Neural cell (in vitro differentiated cells): ENCODE data around the gene LEPR. TPM values are rescaled to one million over a fixed set of nuclear protein-coding genes. Genes with fewer than 3 reads are reported as not detected.

Source experiments
- H2AFZ ChIP-seq: fragments of 200-600, 300-800 bp; sonication (generic), shearing (Covaris generic); 2 replicates; pipeline ENCODE4 v1.6.0; 2014; ENCODE audit warnings: low read depth, mild to moderate bottlenecking, antibody characterized with exemption, low read length, moderate library complexity
- H3F3A ChIP-seq: fragments of 200-600 bp; shearing (Covaris generic); 2 replicates; pipeline ENCODE4 v1.6.1; 2016; ENCODE audit warnings: mild to moderate bottlenecking, moderate library complexity, mixed read lengths, antibody characterized with exemption, low read length; ENCODE audit not compliant: insufficient read depth, poor library complexity, severe bottlenecking
- H3K27ac ChIP-seq: fragments of 200-600, 300-800 bp; sonication (generic), shearing (Covaris generic); 2 replicates; pipeline ENCODE4 v1.5.1; 2014; ENCODE audit warnings: mild to moderate bottlenecking, low read length, moderate library complexity
- H3K27me3 ChIP-seq: fragments of 300-800, 200-600 bp; sonication (generic), shearing (Covaris generic); 2 replicates; pipeline ENCODE4 v1.6.0; 2014; ENCODE audit warnings: mild to moderate bottlenecking, low read depth, low read length, moderate library complexity; ENCODE audit not compliant: insufficient read depth
- H3K36me3 ChIP-seq: fragments of 300-800, 200-600 bp; sonication (generic), shearing (Covaris generic); 2 replicates; pipeline ENCODE4 v1.5.1; 2014; ENCODE audit warnings: mild to moderate bottlenecking, antibody characterized with exemption, low read length, moderate library complexity; ENCODE audit not compliant: insufficient read depth
- H3K4me2 ChIP-seq: fragments of 300-800, 200-600 bp; sonication (generic), shearing (Covaris generic); 2 replicates; pipeline ENCODE4 v1.6.0; 2014; ENCODE audit warnings: mild to moderate bottlenecking, low read length
- H3K4me3 ChIP-seq: fragments of 300-800, 200-600 bp; sonication (generic), shearing (Covaris generic); 2 replicates; pipeline ENCODE4 v1.5.1; 2014; ENCODE audit warnings: mild to moderate bottlenecking, low read length, moderate library complexity
- H3K79me2 ChIP-seq: fragments of 200-600 bp; shearing (Covaris generic); replicated peaks from 2 replicates; pipeline ENCODE4 v1.6.0; 2014; ENCODE audit warnings: mild to moderate bottlenecking, low read length, moderate library complexity; ENCODE audit not compliant: insufficient read depth
- H3K9ac ChIP-seq: fragments of 300-800, 200-600 bp; sonication (generic), shearing (Covaris generic); 2 replicates; pipeline ENCODE4 v1.6.1; 2016; ENCODE audit warnings: mild to moderate bottlenecking, low read length, mixed read lengths
- H3K9me2 ChIP-seq: fragments of 200-600 bp; shearing (Covaris generic); 2 replicates; pipeline ENCODE4 v1.6.1; 2016; ENCODE audit warnings: mild to moderate bottlenecking, low read length, mixed read lengths; ENCODE audit not compliant: insufficient read depth
- H3K9me3 ChIP-seq: fragments of 200-600, 300-800 bp; sonication (generic), shearing (Covaris generic); 2 replicates; pipeline ENCODE4 v1.6.1; 2016; ENCODE audit warnings: mild to moderate bottlenecking, mixed run types, low read length, moderate library complexity, mixed read lengths
- H4K20me1 ChIP-seq: fragments of 200-600 bp; shearing (Covaris generic); 2 replicates; pipeline ENCODE4 v1.6.1; 2016; ENCODE audit warnings: mild to moderate bottlenecking, mixed run types; ENCODE audit not compliant: insufficient read depth
- CTCF ChIP-seq: fragments of 450-650 bp; IDR thresholded peaks from 2 replicates; pipeline ENCODE4 v1.5.1; 2014; ENCODE audit warnings: antibody characterized with exemption, mild to moderate bottlenecking, moderate library complexity; ENCODE audit not compliant: poor library complexity, severe bottlenecking
- EP300 ChIP-seq: fragments of 450-650 bp; conservative IDR thresholded peaks from 2 replicates; pipeline ENCODE4 v1.6.1; 2014; ENCODE audit warnings: antibody characterized with exemption, mild to moderate bottlenecking, moderate library complexity; ENCODE audit not compliant: poor library complexity, severe bottlenecking
- EZH2 ChIP-seq: fragments of 200-600, 300-800 bp; shearing (Covaris generic), sonication (generic); IDR thresholded peaks from 2 replicates; pipeline ENCODE4 v1.6.1; 2014; ENCODE audit warnings: antibody characterized with exemption, low read length, borderline replicate concordance, mild to moderate bottlenecking; ENCODE audit not compliant: insufficient read depth, poor library complexity, severe bottlenecking
- MXI1 ChIP-seq: fragments of 450-650 bp; conservative IDR thresholded peaks from 2 replicates; pipeline ENCODE4 v1.6.1; 2014; ENCODE audit warnings: antibody characterized with exemption, mild to moderate bottlenecking; ENCODE audit not compliant: poor library complexity, severe bottlenecking
- POLR2AphosphoS5 ChIP-seq: IDR thresholded peaks from 2 replicates; pipeline ENCODE4 v1.6.1; 2012
- RAD21 ChIP-seq: fragments of 450-650 bp; conservative IDR thresholded peaks from 2 replicates; pipeline ENCODE4 v1.6.1; 2014; ENCODE audit warnings: antibody characterized with exemption, mild to moderate bottlenecking, moderate library complexity
- REST ChIP-seq: IDR thresholded peaks from 2 replicates; pipeline ENCODE4 v1.6.1; 2012; ENCODE audit warnings: borderline replicate concordance
- SMC3 ChIP-seq: fragments of 450-650 bp; conservative IDR thresholded peaks from 2 replicates; pipeline ENCODE4 v1.6.1; 2014; ENCODE audit warnings: antibody characterized with exemption, mild to moderate bottlenecking, moderate library complexity; ENCODE audit not compliant: poor library complexity
- TAF1 ChIP-seq: IDR thresholded peaks from 2 replicates; pipeline ENCODE4 v1.6.1; 2012; ENCODE audit warnings: low read depth
- polyA plus RNA-seq: library from polyadenylated mRNA; depleted of rRNA; stranded (reverse); fragments of >200 nt; gene quantifications from 2 replicates; pipeline ENCODE4 v1.2.3, GENCODE V29; 2014

LEPR gene
- polyA plus RNA-seq, 1 donor from 2014 or later: 4.0 TPM

- Histone ChIP-seq H3K9me2 (no peaks in the 10 kb centered on the region), H3K27ac (no peak overlapping the region), H3K27me3 (no peaks in the 10 kb centered on the region), H3K4me2 (no peak overlapping the region), H3F3A (no peaks in the 10 kb centered on the region), H3K36me3 (no peaks in the 10 kb centered on the region), H4K20me1 (no peaks in the 10 kb centered on the region), H3K79me2 (no peaks in the 10 kb centered on the region), H3K9ac (no peak overlapping the region), H3K4me3 (no peak overlapping the region), H2AFZ (no peak overlapping the region), H3K9me3 (no peaks in the 10 kb centered on the region)
- TF ChIP-seq EP300 (no peak), MXI1 (no peak), REST (no peak), EZH2 (no peak), SMC3 (no peak), POLR2AphosphoS5 (no peak), CTCF (no peak), RAD21 (no peak), TAF1 (no peak)
Observed at GRCh38 chr1:65469126-65469888, 48.8 kb downstream of the LEPR start.

- H3K9me3 ChIP-seq: no peaks in the 10 kb centered on the region
- H3K36me3 ChIP-seq: no peaks in the 10 kb centered on the region
- no peaks in the 10 kb centered on the region for H3K79me2 ChIP-seq
- H3K9ac ChIP-seq: no peak overlapping the region
- no peaks in the 10 kb centered on the region for H3K9me2 ChIP-seq
- TF ChIP-seq TAF1 (no peak), EZH2 (no peak), RAD21 (no peak), CTCF (no peak), EP300 (no peak), SMC3 (no peak), POLR2AphosphoS5 (no peak), REST (no peak), MXI1 (no peak)
- H2AFZ ChIP-seq: no peak overlapping the region
- H3K4me2 ChIP-seq: no peak overlapping the region
- H3K27ac ChIP-seq: no peak overlapping the region
- no peaks in the 10 kb centered on the region for H4K20me1 ChIP-seq
- no peaks in the 10 kb centered on the region for H3K27me3 ChIP-seq
- no peak overlapping the region for H3K4me3 ChIP-seq
- H3F3A ChIP-seq: no peaks in the 10 kb centered on the region
Observed at GRCh38 chr1:65469889-65470340, 49.4 kb downstream of the LEPR start.
